ENCODE results near the gene UNC45A. TPM values are rescaled to one million over a fixed set of nuclear protein-coding genes. Genes with fewer than 3 reads are reported as not detected.

The UNC45A gene
- total RNA-seq, 1 experiment from 2014 or later: 68.4 TPM

GRCh38 chr15:90886291-90886614 is 48.8 kb upstream of the UNC45A start:
- Histone ChIP-seq H3K36me3 (ENCODE audit: low read depth, low read length) (no peaks in the 10 kb centered on the region; the same call in 1 of the 2 replicates), H3K4me3 (ENCODE audit: low read length) (no peak overlapping the region), H3K27me3 (ENCODE audit: low read length) (no peaks in the 10 kb centered on the region), H3K4me1 (ENCODE audit: insufficient read depth, low read length) (no peaks in the 10 kb centered on the region), H3K4me2 (ENCODE audit: low read length) (no peak overlapping the region), H3K27ac (ENCODE audit: low read length) (no peak overlapping the region), H3F3A (ENCODE audit: low read length, unreplicated experiment) (no peaks in the 10 kb centered on the region), H3K9me3 (ENCODE audit: low read length) (no peaks in the 10 kb centered on the region), H3K9ac (ENCODE audit: low read length) (no peak overlapping the region), H3K9me2 (replicated peaks; ENCODE audit: low read length) (no peaks in the 10 kb centered on the region), H2AFZ (ENCODE audit: low read length) (no peak overlapping the region), H3K79me2 (ENCODE audit: low read length) (no peaks in the 10 kb centered on the region), H4K20me1 (ENCODE audit: low read length) (no peaks in the 10 kb centered on the region)
- BruUV-seq (replicated peaks): no TSS peak
- intact Hi-C loops (cut with micrococcal nuclease): loop anchor here (1.0 to 5.0 kb wide), 3 partner anchors 169 to 238 kb away; partner anchors contain the start of gene BLM
- DNase-seq (no peak), ATAC-seq (no peak)
- POLR2A ChIA-PET (ENCODE audit: unreplicated experiment): interaction anchor here (0.6 kb wide), 1 partner anchor 222 kb away, joined by 3 read pairs; no protein-coding TSS in a partner anchor
- TF ChIP-seq EZH2 (IDR thresholded peaks at IDR 0.05; ENCODE audit: low read length, unreplicated experiment): no peak
- TF ChIP-seq, protein P1, sequence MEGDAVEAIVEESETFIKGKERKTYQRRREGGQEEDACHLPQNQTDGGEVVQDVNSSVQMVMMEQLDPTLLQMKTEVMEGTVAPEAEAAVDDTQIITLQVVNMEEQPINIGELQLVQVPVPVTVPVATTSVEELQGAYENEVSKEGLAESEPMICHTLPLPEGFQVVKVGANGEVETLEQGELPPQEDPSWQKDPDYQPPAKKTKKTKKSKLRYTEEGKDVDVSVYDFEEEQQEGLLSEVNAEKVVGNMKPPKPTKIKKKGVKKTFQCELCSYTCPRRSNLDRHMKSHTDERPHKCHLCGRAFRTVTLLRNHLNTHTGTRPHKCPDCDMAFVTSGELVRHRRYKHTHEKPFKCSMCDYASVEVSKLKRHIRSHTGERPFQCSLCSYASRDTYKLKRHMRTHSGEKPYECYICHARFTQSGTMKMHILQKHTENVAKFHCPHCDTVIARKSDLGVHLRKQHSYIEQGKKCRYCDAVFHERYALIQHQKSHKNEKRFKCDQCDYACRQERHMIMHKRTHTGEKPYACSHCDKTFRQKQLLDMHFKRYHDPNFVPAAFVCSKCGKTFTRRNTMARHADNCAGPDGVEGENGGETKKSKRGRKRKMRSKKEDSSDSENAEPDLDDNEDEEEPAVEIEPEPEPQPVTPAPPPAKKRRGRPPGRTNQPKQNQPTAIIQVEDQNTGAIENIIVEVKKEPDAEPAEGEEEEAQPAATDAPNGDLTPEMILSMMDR (conservative IDR thresholded peaks at IDR 0.05; ENCODE audit: low read depth, low read length): no peak; the same call in 1 of the 2 replicates
- no peak for TF ChIP-seq EZH2phosphoT487 (IDR thresholded peaks at IDR 0.05; ENCODE audit: borderline replicate concordance, low read length)
- CTCF ChIA-PET: interaction anchor here (0.8 to 2.4 kb wide), 2 partner anchors 236 to 238 kb away, joined by 5 to 11 read pairs; no protein-coding TSS in a partner anchor

GRCh38 chr15:90887037-90887481 is 48.0 kb upstream of the UNC45A start:
- CTCF ChIA-PET: no interaction called here
- no TSS peak for BruUV-seq (replicated peaks)
- POLR2A ChIA-PET (ENCODE audit: unreplicated experiment): no interaction called here
- intact Hi-C loops (cut with micrococcal nuclease): loop anchor here (2.0 to 5.0 kb wide), 2 partner anchors 170 to 194 kb away; partner anchors contain the start of gene BLM
- no peaks in the 10 kb centered on the region for H3K4me1 ChIP-seq (ENCODE audit: insufficient read depth, low read length)
- H3K9me2 ChIP-seq (replicated peaks; ENCODE audit: low read length): no peaks in the 10 kb centered on the region
- H3K36me3 ChIP-seq (ENCODE audit: low read depth, low read length): no peaks in the 10 kb centered on the region; the same call in 1 of the 2 replicates
- ATAC-seq: no peak
- H3K4me2 ChIP-seq (ENCODE audit: low read length): no peak overlapping the region
- no peak for DNase-seq
- no peak overlapping the region for H2AFZ ChIP-seq (ENCODE audit: low read length)
- H3K9me3 ChIP-seq (ENCODE audit: low read length): no peaks in the 10 kb centered on the region
- no peak overlapping the region for H3K27ac ChIP-seq (ENCODE audit: low read length)
- no peaks in the 10 kb centered on the region for H3K27me3 ChIP-seq (ENCODE audit: low read length)
- no peak overlapping the region for H3K9ac ChIP-seq (ENCODE audit: low read length)
- no peaks in the 10 kb centered on the region for H3K79me2 ChIP-seq (ENCODE audit: low read length)
- H4K20me1 ChIP-seq (ENCODE audit: low read length): no peaks in the 10 kb centered on the region
- no peak overlapping the region for H3K4me3 ChIP-seq (ENCODE audit: low read length)
- no peaks in the 10 kb centered on the region for H3F3A ChIP-seq (ENCODE audit: low read length, unreplicated experiment)
- TF ChIP-seq EZH2phosphoT487 (IDR thresholded peaks at IDR 0.05; ENCODE audit: borderline replicate concordance, low read length): no peak
- TF ChIP-seq EZH2 (IDR thresholded peaks at IDR 0.05; ENCODE audit: low read length, unreplicated experiment): no peak
- TF ChIP-seq, protein P1 (conservative IDR thresholded peaks at IDR 0.05; ENCODE audit: low read depth, low read length): no peak

DNA sequence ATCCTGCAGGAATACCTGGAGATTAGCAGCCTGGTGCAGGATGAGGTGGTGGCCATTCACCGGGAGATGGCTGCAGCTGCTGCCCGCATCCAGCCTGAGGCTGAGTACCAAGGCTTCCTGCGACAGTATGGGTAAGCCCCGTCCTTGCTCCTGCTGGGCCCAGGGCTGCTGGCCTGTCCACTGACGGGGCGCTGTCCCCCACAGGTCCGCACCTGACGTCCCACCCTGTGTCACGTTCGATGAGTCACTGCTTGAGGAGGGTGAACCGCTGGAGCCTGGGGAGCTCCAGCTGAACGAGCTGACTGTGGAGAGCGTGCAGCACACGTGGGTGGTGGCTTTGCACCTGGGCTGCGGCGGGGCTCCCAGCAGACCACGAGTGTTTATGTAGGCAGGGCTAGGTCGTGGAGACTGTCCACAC is 45.8 kb upstream of the UNC45A start:
- TF ChIP-seq EZH2 (IDR thresholded peaks at IDR 0.05; ENCODE audit: low read length, unreplicated experiment) (no peak), EZH2phosphoT487 (IDR thresholded peaks at IDR 0.05; ENCODE audit: borderline replicate concordance, low read length) (no peak)
- TF ChIP-seq, protein P1 (conservative IDR thresholded peaks at IDR 0.05; ENCODE audit: low read depth, low read length): no peak
- CTCF ChIA-PET: no interaction called here
- Histone ChIP-seq H3K27ac (ENCODE audit: low read length) (no peak overlapping the region), H3K9me3 (ENCODE audit: low read length) (no peaks in the 10 kb centered on the region), H2AFZ (ENCODE audit: low read length) (no peak overlapping the region), H4K20me1 (ENCODE audit: low read length) (no peaks in the 10 kb centered on the region), H3F3A (ENCODE audit: low read length, unreplicated experiment) (no peaks in the 10 kb centered on the region), H3K4me3 (ENCODE audit: low read length) (no peak overlapping the region), H3K4me2 (ENCODE audit: low read length) (no peak overlapping the region), H3K27me3 (ENCODE audit: low read length) (no peaks in the 10 kb centered on the region), H3K9me2 (replicated peaks; ENCODE audit: low read length) (no peaks in the 10 kb centered on the region), H3K79me2 (ENCODE audit: low read length) (no peaks in the 10 kb centered on the region), H3K9ac (ENCODE audit: low read length) (no peak overlapping the region), H3K4me1 (ENCODE audit: insufficient read depth, low read length) (no peaks in the 10 kb centered on the region), H3K36me3 (ENCODE audit: low read depth, low read length) (no peaks in the 10 kb centered on the region; the same call in 1 of the 2 replicates)
- BruUV-seq (replicated peaks): no TSS peak
- ATAC-seq (no peak; the same call in 1 of the 2 replicates), DNase-seq (no peak)
- intact Hi-C loops (cut with micrococcal nuclease): loop anchor here (5.0 kb wide), 1 partner anchor 172 kb away; the partner anchor contains the start of gene BLM
- POLR2A ChIA-PET (ENCODE audit: unreplicated experiment): interaction anchor here (0.6 kb wide), 1 partner anchor 786 kb away, joined by 4 read pairs; no protein-coding TSS in a partner anchor
